Smooth muscle cell (in vitro differentiated cells): ENCODE results near the gene CD96. TPM values are rescaled to one million over a fixed set of nuclear protein-coding genes. Genes with fewer than 3 reads are reported as not detected.
"Not testable (repeated sequence)": the region's sequence is repeated elsewhere in the genome, so short reads cannot be mapped to it uniquely, and the experiment has no call there.

Experiments
- DNase-seq: peaks from one replicate; lab custom pipeline; 2025; ENCODE audit not compliant: unreplicated experiment; lab: John Stamatoyannopoulos, UW
- H2AFZ ChIP-seq: fragments of 200-600 bp; sonication (generic); 2 replicates; pipeline ENCODE4 v1.6.0; 2016; ENCODE audit warnings: antibody characterized with exemption, low read depth, mild to moderate bottlenecking
- H3F3A ChIP-seq: fragments of 200-600 bp; sonication (generic); 2 replicates; pipeline ENCODE4 v1.6.0; 2017; ENCODE audit warnings: antibody characterized with exemption, low read depth
- H3K27ac ChIP-seq: fragments of 200-600 bp; sonication (generic); 2 replicates; pipeline ENCODE4 v1.5.1; 2016; ENCODE audit warnings: low read depth, mild to moderate bottlenecking
- H3K27me3 ChIP-seq: fragments of 200-600 bp; sonication (generic); 2 replicates; pipeline ENCODE4 v1.6.1; 2016; ENCODE audit warnings: low read depth, mild to moderate bottlenecking
- H3K36me3 ChIP-seq: fragments of 200-600 bp; sonication (generic); 2 replicates; pipeline ENCODE4 v1.5.1; 2016; ENCODE audit warnings: low read depth
- H3K4me1 ChIP-seq: fragments of 200-600 bp; sonication (generic); 2 replicates; pipeline ENCODE4 v1.5.1; 2016; ENCODE audit warnings: low read depth
- H3K4me2 ChIP-seq: fragments of 200-600 bp; sonication (generic); 2 replicates; pipeline ENCODE4 v1.6.0; 2016; ENCODE audit warnings: mild to moderate bottlenecking
- H3K4me3 ChIP-seq: fragments of 200-600 bp; sonication (generic); 2 replicates; pipeline ENCODE4 v1.5.1; 2016; ENCODE audit warnings: mild to moderate bottlenecking
- H3K79me2 ChIP-seq: fragments of 200-600 bp; sonication (generic); 2 replicates; pipeline ENCODE4 v1.6.0; 2016; ENCODE audit warnings: low read depth, mild to moderate bottlenecking
- H3K9ac ChIP-seq: fragments of 200-600 bp; sonication (generic); 2 replicates; pipeline ENCODE4 v1.6.0; 2016; ENCODE audit warnings: low read depth
- H3K9me3 ChIP-seq: fragments of 200-600 bp; sonication (generic); replicated peaks from 2 replicates; pipeline ENCODE4 v1.5.1; 2016; ENCODE audit warnings: low read depth
- H4K20me1 ChIP-seq: fragments of 200-600 bp; sonication (generic); 2 replicates; pipeline ENCODE4 v1.6.0; 2016; ENCODE audit warnings: low read depth
- WGBS: methylation state at CpG from one replicate; pipeline ENCODE4 v1.1.7; 2016; ENCODE audit warnings: low lambda C conversion rate; 5-methylcytosine and 5-hydroxymethylcytosine counted together
- polyA plus RNA-seq: library from polyadenylated mRNA; unstranded; fragments of >200 nt; fragmentation: Nextera tagmentation; extraction: Ambion mirVana; gene quantifications from 2 replicates; pipeline ENCODE4 v1.2.1, GENCODE V29; 2016
- total RNA-seq: library from RNA; depleted of rRNA; stranded (reverse); fragments of >200 nt; gene quantifications from 2 replicates; pipeline ENCODE4 v1.2.3, GENCODE V29; 2014
- TF ChIP-seq, protein P1 (sequence below): fragments of 200-600 bp; sonication (generic); IDR thresholded peaks from 2 replicates; pipeline ENCODE4 v1.5.1; 2017; ENCODE audit warnings: borderline replicate concordance, mild to moderate bottlenecking, antibody characterized with exemption; ENCODE audit not compliant: insufficient read depth, poor library complexity, severe bottlenecking

The CD96 gene
- total and polyA plus RNA-seq, 2 experiments from 2014 or later, result 0.09 to 0.46 TPM

DNA sequence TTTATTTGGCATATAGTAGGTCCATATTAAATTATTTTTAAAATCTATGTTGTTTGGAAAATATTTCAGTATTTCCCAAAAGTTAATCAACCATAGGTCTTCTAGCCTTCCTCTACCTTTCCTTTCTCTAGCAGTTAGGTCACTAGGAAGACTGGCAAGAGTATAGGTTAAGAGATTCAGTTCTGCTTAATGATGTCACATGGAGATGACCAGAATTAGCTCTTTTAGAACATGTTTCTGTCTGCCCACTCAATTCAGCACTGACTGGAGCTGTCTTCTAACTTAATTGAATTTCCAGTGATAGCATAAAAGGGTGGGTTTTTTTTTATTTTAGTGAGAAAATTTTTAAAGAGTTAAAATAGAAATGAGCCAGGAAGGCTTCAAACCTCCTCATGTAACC lies 76.9 kb downstream of the CD96 start:
- Histone ChIP-seq H3K4me1 (no peaks in the 10 kb centered on the region), H3K36me3 (no peaks in the 10 kb centered on the region), H3F3A (no peaks in the 10 kb centered on the region), H4K20me1 (no peaks in the 10 kb centered on the region), H3K9me3 (no peaks in the 10 kb centered on the region), H3K27me3 (no peaks in the 10 kb centered on the region), H3K27ac (no peak overlapping the region), H3K9ac (no peak overlapping the region), H3K4me3 (no peak overlapping the region), H2AFZ (no peak overlapping the region), H3K79me2 (no peaks in the 10 kb centered on the region), H3K4me2 (no peak overlapping the region)
- TF ChIP-seq, protein P1, sequence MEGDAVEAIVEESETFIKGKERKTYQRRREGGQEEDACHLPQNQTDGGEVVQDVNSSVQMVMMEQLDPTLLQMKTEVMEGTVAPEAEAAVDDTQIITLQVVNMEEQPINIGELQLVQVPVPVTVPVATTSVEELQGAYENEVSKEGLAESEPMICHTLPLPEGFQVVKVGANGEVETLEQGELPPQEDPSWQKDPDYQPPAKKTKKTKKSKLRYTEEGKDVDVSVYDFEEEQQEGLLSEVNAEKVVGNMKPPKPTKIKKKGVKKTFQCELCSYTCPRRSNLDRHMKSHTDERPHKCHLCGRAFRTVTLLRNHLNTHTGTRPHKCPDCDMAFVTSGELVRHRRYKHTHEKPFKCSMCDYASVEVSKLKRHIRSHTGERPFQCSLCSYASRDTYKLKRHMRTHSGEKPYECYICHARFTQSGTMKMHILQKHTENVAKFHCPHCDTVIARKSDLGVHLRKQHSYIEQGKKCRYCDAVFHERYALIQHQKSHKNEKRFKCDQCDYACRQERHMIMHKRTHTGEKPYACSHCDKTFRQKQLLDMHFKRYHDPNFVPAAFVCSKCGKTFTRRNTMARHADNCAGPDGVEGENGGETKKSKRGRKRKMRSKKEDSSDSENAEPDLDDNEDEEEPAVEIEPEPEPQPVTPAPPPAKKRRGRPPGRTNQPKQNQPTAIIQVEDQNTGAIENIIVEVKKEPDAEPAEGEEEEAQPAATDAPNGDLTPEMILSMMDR, result no peak
- no peak for DNase-seq

DNA sequence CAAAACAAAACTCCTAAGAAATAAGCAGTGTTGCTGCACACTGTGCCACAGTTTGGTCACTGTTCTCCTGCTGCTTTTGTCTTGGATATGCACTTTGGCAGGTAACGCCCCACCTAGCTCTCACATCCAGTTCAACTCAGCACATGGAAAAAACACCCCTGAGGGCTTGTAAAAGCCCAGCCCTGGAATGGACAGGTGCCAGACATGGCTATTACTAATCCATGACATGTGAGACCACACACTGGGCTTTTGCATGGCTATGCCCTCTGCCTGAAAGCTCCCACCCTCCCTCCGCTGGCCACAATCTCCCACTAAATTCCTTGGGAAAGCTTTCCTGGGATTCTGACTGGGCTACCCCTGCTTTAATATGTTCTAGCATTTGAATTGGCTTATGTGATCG lies 77.8 kb downstream of the CD96 start:
- Histone ChIP-seq H4K20me1 (no peaks in the 10 kb centered on the region), H3K9ac (no peak overlapping the region), H3K36me3 (no peaks in the 10 kb centered on the region), H2AFZ (no peak overlapping the region), H3K27me3 (no peaks in the 10 kb centered on the region), H3K4me2 (no peak overlapping the region), H3F3A (no peaks in the 10 kb centered on the region), H3K27ac (no peak overlapping the region), H3K9me3 (no peaks in the 10 kb centered on the region), H3K4me3 (no peak overlapping the region), H3K4me1 (no peaks in the 10 kb centered on the region), H3K79me2 (no peaks in the 10 kb centered on the region)
- no peak for DNase-seq
- WGBS, result 74% methylated on average over 3 of the region's 3 CpGs
- TF ChIP-seq, protein P1, result no peak

DNA sequence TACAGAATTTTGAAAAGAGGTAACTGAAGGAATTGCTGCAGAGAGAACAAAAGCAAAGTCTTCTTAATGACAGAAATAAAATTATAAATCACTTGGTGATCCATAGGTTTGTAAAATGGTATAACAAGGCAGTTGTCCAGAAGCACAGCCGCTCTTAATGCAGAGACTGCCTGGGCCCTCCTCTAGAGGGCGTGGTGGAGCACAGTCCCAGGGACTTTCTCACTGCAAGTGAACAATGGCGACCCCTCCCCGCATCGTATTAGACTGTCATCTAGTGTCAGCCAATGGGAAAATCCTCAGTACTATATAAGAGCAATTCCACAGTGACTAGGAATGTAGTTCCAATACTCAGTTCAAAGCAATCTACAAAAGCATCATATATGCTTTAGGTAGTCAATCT lies 79.5 kb downstream of the CD96 start:
- no peaks in the 10 kb centered on the region for H3K4me1 ChIP-seq
- no peak overlapping the region for H2AFZ ChIP-seq
- H3K9ac ChIP-seq, result no peak overlapping the region
- no peak overlapping the region for H3K4me2 ChIP-seq
- no peak for DNase-seq
- no peak overlapping the region for H3K4me3 ChIP-seq
- H3K27ac ChIP-seq, result no peak overlapping the region
- no peaks in the 10 kb centered on the region for H3K79me2 ChIP-seq
- no peaks in the 10 kb centered on the region for H3K36me3 ChIP-seq
- TF ChIP-seq, protein P1, result peak; percentile 39
- no peaks in the 10 kb centered on the region for H3F3A ChIP-seq
- H3K27me3 ChIP-seq, result no peaks in the 10 kb centered on the region
- no peaks in the 10 kb centered on the region for H4K20me1 ChIP-seq
- WGBS, result 40% methylated on average over 5 of the region's 5 CpGs
- no peaks in the 10 kb centered on the region for H3K9me3 ChIP-seq

DNA sequence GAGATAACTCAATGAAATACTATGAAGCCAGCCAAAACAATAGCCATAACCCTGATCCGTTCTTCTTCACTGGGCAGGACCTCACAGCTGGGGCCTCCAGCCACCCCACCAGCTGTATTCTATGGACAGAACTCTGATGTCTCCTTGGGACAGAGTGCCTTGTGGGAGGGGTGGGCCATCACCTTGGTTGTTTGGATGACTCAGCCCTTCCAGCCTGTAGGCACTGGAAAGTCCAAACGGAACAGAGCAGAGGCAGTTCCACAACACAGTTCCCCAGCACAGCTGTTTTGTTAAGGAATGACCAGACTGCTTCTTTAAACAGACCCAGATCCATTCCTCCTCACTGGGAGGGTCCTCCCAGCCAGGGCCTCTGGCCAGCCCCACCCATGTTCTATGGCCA lies 85.1 kb downstream of the CD96 start:
- 48% methylated on average over 2 of the region's 2 CpGs for WGBS
- TF ChIP-seq, protein P1, result no peak
- Histone ChIP-seq H3K9me3 (no peaks in the 10 kb centered on the region), H3K27me3 (no peaks in the 10 kb centered on the region), H4K20me1 (no peaks in the 10 kb centered on the region), H3K4me3 (no peak overlapping the region), H3K4me1 (no peaks in the 10 kb centered on the region), H3K4me2 (no peak overlapping the region), H3K27ac (no peak overlapping the region), H3K36me3 (no peaks in the 10 kb centered on the region), H3F3A (peaks cover 3% of the 10 kb centered on the region), H3K79me2 (no peaks in the 10 kb centered on the region), H2AFZ (no peak overlapping the region), H3K9ac (no peak overlapping the region)
- DNase-seq, result no peak

DNA sequence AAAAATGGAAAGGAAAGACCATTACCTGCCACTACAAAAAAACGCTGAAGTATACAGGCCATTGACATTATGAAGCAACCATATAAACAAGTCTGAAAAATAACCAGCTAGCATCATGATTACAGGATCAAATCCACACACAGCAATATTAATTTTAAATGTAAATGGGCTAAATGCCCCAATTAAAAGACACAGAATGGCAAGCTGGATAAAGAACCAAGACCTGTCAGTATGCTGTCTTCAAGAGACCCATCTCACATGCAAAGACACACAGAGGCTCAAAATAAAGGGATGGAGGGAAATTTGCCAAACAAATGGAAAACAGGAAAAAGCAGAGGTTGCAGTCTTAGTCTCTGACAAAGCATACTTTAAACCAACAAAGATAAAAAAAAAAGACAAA lies 87.0 kb downstream of the CD96 start:
- H3K4me3 ChIP-seq, H4K20me1 ChIP-seq, H3K9me3 ChIP-seq, H3K9ac ChIP-seq, H3F3A ChIP-seq, DNase-seq, H2AFZ ChIP-seq, H3K79me2 ChIP-seq, H3K27me3 ChIP-seq, H3K4me1 ChIP-seq, H3K36me3 ChIP-seq, H3K27ac ChIP-seq, H3K4me2 ChIP-seq: not testable (repeated sequence)
- WGBS, result 100% methylated on average over 1 of the region's 1 CpG

DNA sequence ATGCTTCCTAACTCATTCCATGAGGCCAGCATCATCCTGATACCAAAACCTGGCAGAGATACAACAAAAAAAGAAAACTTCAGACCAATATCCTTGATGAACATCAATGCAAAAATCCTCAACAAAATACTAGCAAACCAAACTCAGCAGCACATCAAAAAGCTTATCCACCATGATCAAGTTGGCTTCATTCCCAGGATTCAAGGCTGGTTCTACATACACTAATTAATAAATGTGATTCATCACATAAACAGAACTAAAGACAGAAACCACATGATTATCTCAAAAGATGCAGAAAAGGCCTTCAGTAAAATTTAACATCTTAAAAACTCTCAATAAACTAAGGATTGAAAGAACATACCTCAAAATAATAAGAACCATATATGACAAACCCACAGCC lies 88.6 kb downstream of the CD96 start:
- H3K79me2 ChIP-seq, H3K27ac ChIP-seq, H3K4me1 ChIP-seq, H3F3A ChIP-seq, DNase-seq, H3K27me3 ChIP-seq, H3K9me3 ChIP-seq, H3K36me3 ChIP-seq, H3K4me3 ChIP-seq, H4K20me1 ChIP-seq, H3K9ac ChIP-seq: not testable (repeated sequence)
- H3K4me2 ChIP-seq, result peak overlapping the region; percentile 10
- peak overlapping the region; percentile 48 for H2AFZ ChIP-seq
